GM18907 (cell line): ENCODE results near the gene CCNK.

Source experiments
- ATAC-seq: cut with Tn5 transposase; IDR thresholded peaks from one replicate; pipeline ENCODE4 v1.9.1; 2021; ENCODE audit warnings: mild to moderate bottlenecking, moderate library complexity; ENCODE audit not compliant: unreplicated experiment

CCNK gene

GRCh38 chr14:99532310-99532709 is 51.1 kb downstream of the CCNK start:
- ATAC-seq: no peak

GRCh38 chr14:99534333-99534732 is 53.1 kb downstream of the CCNK start:
- no peak for ATAC-seq

- ATAC-seq: no peak
These were observed 53.7 kb downstream of the CCNK start for GRCh38 chr14:99534863-99535262.

- no peak for ATAC-seq
These were observed 54.2 kb downstream of the CCNK start for GRCh38 chr14:99535448-99535847.

- no peak for ATAC-seq
These were observed 54.9 kb downstream of the CCNK start for GRCh38 chr14:99535908-99536778.

- no peak for ATAC-seq
These were observed 56.2 kb downstream of the CCNK start for GRCh38 chr14:99537399-99537798.

GRCh38 chr14:99538275-99538674 is 57.1 kb downstream of the CCNK start:
- no peak for ATAC-seq

GRCh38 chr14:99538733-99539132 is 57.5 kb downstream of the CCNK start:
- no peak for ATAC-seq

GRCh38 chr14:99539491-99539890 is 58.3 kb downstream of the CCNK start:
- ATAC-seq: no peak

- ATAC-seq: no peak
These were observed 59.2 kb downstream of the CCNK start for GRCh38 chr14:99540196-99541032.

- ATAC-seq: no peak
These were observed 60.0 kb downstream of the CCNK start for GRCh38 chr14:99541211-99541610.

GRCh38 chr14:99541677-99542470 is 60.7 kb downstream of the CCNK start:
- ATAC-seq: no peak

GRCh38 chr14:99542566-99542965 is 61.4 kb downstream of the CCNK start:
- no peak for ATAC-seq

GRCh38 chr14:99543370-99543769 is 62.2 kb downstream of the CCNK start:
- no peak for ATAC-seq

GRCh38 chr14:99543985-99544384 is 62.8 kb downstream of the CCNK start:
- no peak for ATAC-seq

GRCh38 chr14:99544991-99545390 is 63.8 kb downstream of the CCNK start:
- ATAC-seq: no peak

- ATAC-seq: no peak
These were observed 64.4 kb downstream of the CCNK start for GRCh38 chr14:99545586-99545985.

GRCh38 chr14:99546234-99546879 is 65.1 kb downstream of the CCNK start:
- no peak for ATAC-seq

GRCh38 chr14:99548255-99548654 is 67.0 kb downstream of the CCNK start:
- ATAC-seq: no peak

GRCh38 chr14:99548871-99549515 is 67.8 kb downstream of the CCNK start:
- ATAC-seq: no peak
